GM11168 (cell line): Measurements from ENCODE around the gene RPN2.
"Not testable (repeated sequence)": the region's sequence is repeated elsewhere in the genome, so short reads cannot be mapped to it uniquely, and the experiment has no call there.

Experiments
- in situ Hi-C: fragments of 300-500 bp; cut with MboI; formaldehyde crosslinking; loops from one replicate; pipeline ENCODE4 v1.12.0; 2022; ENCODE audit warnings: low sequenced_read_pairs; ENCODE audit not compliant: unreplicated experiment

The RPN2 gene

GRCh38 chr20:37178839-37179682, at the start of gene RPN2, which contains the start of gene MROH8:
Gene RPN2, plus strand, starts transcription at chr20:37179330. Its CDS starts 27 bp downstream, at chr20:37179357.
Gene MROH8, minus strand, starts transcription at chr20:37179548.
- in situ Hi-C loops, result no loop called here

GRCh38 chr20:37131486-37131885, 47.6 kb upstream of the RPN2 start:
- in situ Hi-C loops, result no loop called here

GRCh38 chr20:37133952-37134351, 45.2 kb upstream of the RPN2 start:
- in situ Hi-C loops, result no loop called here

GRCh38 chr20:37137547-37137946, 41.6 kb upstream of the RPN2 start:
- in situ Hi-C loops, result no loop called here

- in situ Hi-C loops, result no loop called here
These were observed 36.4 kb upstream of the RPN2 start for GRCh38 chr20:37142708-37143107.

- in situ Hi-C loops, result no loop called here
These were observed 34.2 kb upstream of the RPN2 start for GRCh38 chr20:37144856-37145404.

- in situ Hi-C loops, result no loop called here
These were observed 31.9 kb upstream of the RPN2 start for GRCh38 chr20:37147250-37147649.

GRCh38 chr20:37150864-37151263, 28.3 kb upstream of the RPN2 start:
- in situ Hi-C loops, result not testable (repeated sequence)

- in situ Hi-C loops, result no loop called here
These were observed 27.6 kb upstream of the RPN2 start for GRCh38 chr20:37151529-37151928.

- in situ Hi-C loops, result no loop called here
These were observed 26.8 kb upstream of the RPN2 start for GRCh38 chr20:37152284-37152683.

- in situ Hi-C loops, result no loop called here
These were observed 24.3 kb upstream of the RPN2 start for GRCh38 chr20:37154684-37155298.

GRCh38 chr20:37155987-37156386, 23.1 kb upstream of the RPN2 start:
- in situ Hi-C loops, result no loop called here

GRCh38 chr20:37158248-37158647, 20.9 kb upstream of the RPN2 start:
- in situ Hi-C loops, result no loop called here

- in situ Hi-C loops, result no loop called here
These were observed 18.4 kb upstream of the RPN2 start for GRCh38 chr20:37160683-37161082.

- in situ Hi-C loops, result no loop called here
These were observed 17.1 kb upstream of the RPN2 start for GRCh38 chr20:37161830-37162549.

GRCh38 chr20:37162646-37163045, 16.5 kb upstream of the RPN2 start:
- in situ Hi-C loops, result no loop called here

- in situ Hi-C loops, result no loop called here
These were observed 15.1 kb upstream of the RPN2 start for GRCh38 chr20:37163832-37164554.

GRCh38 chr20:37165031-37165430, 14.1 kb upstream of the RPN2 start:
- in situ Hi-C loops, result no loop called here

GRCh38 chr20:37166867-37167266, 12.3 kb upstream of the RPN2 start:
- in situ Hi-C loops, result no loop called here

GRCh38 chr20:37172836-37173235, 6.3 kb upstream of the RPN2 start:
- in situ Hi-C loops, result no loop called here
